Calu3 (cell line): ENCODE results near the gene ARMH3. TPM values are rescaled to one million over a fixed set of nuclear protein-coding genes. Genes with fewer than 3 reads are reported as not detected.

Experiments used
- BruUV-seq: library from RNA; stranded (reverse); fragments of 400-500 nt; replicated peaks from 2 replicates; lab custom pipeline; 2021; lab: Mats Ljungman, UMichigan
- CTCF ChIA-PET: fragments of 300-600 bp; sonication (Branson Sonifier 250); formaldehyde crosslinking; loops from one replicate; lab custom pipeline; 2022; ENCODE audit warnings: antibody characterized with exemption; lab: Charles Lee
- DNase-seq: peaks from one replicate; pipeline ENCODE4 v3.0.0; 2022
- H3K27ac Mint-ChIP-seq: one replicate; pipeline ENCODE4 v1.8.0; 2022; ENCODE audit warnings: mixed read lengths; ENCODE audit not compliant: unreplicated experiment
- H3K27me3 Mint-ChIP-seq: one replicate; pipeline ENCODE4 v1.8.0; 2022; ENCODE audit warnings: mixed read lengths; ENCODE audit not compliant: unreplicated experiment
- H3K36me3 Mint-ChIP-seq: one replicate; pipeline ENCODE4 v1.8.0; 2022; ENCODE audit warnings: mild to moderate bottlenecking, moderate library complexity, mixed read lengths; ENCODE audit not compliant: insufficient read depth, unreplicated experiment
- H3K4me1 Mint-ChIP-seq: one replicate; pipeline ENCODE4 v1.8.0; 2022; ENCODE audit warnings: mild to moderate bottlenecking, low read depth, mixed read lengths; ENCODE audit not compliant: unreplicated experiment
- H3K4me3 Mint-ChIP-seq: one replicate; pipeline ENCODE4 v1.8.0; 2022; ENCODE audit warnings: mild to moderate bottlenecking, low read depth, moderate library complexity, mixed read lengths; ENCODE audit not compliant: unreplicated experiment
- H3K9me3 Mint-ChIP-seq: one replicate; pipeline ENCODE4 v1.8.0; 2022; ENCODE audit warnings: low read depth, mixed read lengths; ENCODE audit not compliant: unreplicated experiment
- intact Hi-C: fragments of 100-400 bp; cut with micrococcal nuclease; formaldehyde crosslinking; loops from one replicate; pipeline ENCODE4 v1.10.0; 2022; ENCODE audit not compliant: unreplicated experiment
- total RNA-seq: library from RNA; stranded (reverse); gene quantifications from 2 replicates; pipeline ENCODE4 v1.2.3, GENCODE V29; 2022
- TF ChIP-seq, protein P1 (sequence below): fragments of 200-600 bp; IDR thresholded peaks from one replicate; pipeline ENCODE4 v1.8.0; 2022; ENCODE audit warnings: antibody characterized with exemption; ENCODE audit not compliant: unreplicated experiment

Gene ARMH3
- total RNA-seq, 1 experiment from 2014 or later: 14.1 TPM

DNA sequence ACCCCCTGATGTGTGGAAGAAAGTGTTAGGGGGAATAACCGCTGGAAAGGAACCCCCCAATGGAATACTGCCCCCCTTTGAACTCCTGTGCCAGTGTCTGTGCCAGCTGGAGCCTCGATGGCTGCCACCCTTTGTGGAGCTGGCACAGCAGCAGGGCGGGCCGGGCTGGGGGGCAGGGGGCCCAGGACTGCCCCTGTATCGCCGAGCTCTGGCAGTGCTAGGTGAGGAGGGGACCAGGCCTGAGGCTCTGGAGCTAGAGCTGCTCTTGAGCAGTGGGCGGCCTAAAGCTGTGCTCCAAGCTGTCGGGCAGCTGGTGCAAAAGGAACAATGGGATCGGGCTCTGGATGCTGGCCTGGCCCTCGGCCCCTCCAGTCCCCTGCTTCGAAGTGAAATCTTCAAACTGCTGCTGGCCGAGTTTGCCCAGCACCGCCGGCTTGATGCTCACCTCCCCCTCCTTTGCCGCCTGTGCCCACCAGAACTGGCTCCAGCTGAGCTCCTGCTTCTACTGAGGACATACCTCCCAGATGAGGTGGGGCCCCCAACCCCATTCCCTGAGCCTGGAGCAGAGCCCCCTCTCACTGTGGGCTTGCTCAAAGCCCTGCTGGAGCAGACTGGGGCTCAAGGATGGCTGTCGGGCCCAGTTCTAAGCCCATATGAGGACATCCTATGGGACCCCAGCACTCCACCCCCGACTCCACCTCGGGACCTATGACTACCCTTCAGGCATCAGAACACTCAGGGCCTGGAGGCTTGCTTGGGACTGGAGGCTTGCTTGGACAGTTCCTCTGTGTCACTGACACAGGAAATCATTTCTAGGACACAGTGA, 11.3 kb upstream of the ARMH3 start:
- no peak for DNase-seq
- H3K27ac Mint-ChIP-seq: no peak overlapping the region
- intact Hi-C loops: no loop called here
- no TSS peak for BruUV-seq
- H3K27me3 Mint-ChIP-seq: no peaks in the 10 kb centered on the region
- H3K9me3 Mint-ChIP-seq: no peaks in the 10 kb centered on the region
- H3K4me3 Mint-ChIP-seq: no peak overlapping the region
- TF ChIP-seq, protein P1, sequence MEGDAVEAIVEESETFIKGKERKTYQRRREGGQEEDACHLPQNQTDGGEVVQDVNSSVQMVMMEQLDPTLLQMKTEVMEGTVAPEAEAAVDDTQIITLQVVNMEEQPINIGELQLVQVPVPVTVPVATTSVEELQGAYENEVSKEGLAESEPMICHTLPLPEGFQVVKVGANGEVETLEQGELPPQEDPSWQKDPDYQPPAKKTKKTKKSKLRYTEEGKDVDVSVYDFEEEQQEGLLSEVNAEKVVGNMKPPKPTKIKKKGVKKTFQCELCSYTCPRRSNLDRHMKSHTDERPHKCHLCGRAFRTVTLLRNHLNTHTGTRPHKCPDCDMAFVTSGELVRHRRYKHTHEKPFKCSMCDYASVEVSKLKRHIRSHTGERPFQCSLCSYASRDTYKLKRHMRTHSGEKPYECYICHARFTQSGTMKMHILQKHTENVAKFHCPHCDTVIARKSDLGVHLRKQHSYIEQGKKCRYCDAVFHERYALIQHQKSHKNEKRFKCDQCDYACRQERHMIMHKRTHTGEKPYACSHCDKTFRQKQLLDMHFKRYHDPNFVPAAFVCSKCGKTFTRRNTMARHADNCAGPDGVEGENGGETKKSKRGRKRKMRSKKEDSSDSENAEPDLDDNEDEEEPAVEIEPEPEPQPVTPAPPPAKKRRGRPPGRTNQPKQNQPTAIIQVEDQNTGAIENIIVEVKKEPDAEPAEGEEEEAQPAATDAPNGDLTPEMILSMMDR: no peak
- H3K4me1 Mint-ChIP-seq: peaks cover 14% of the 10 kb centered on the region
- peaks cover 19% of the 10 kb centered on the region for H3K36me3 Mint-ChIP-seq
- CTCF ChIA-PET: interaction anchor here (0.6 to 1.2 kb wide), 4 partner anchors 36 to 227 kb away, joined by 3 to 6 read pairs (median 4); no protein-coding TSS in a partner anchor

DNA sequence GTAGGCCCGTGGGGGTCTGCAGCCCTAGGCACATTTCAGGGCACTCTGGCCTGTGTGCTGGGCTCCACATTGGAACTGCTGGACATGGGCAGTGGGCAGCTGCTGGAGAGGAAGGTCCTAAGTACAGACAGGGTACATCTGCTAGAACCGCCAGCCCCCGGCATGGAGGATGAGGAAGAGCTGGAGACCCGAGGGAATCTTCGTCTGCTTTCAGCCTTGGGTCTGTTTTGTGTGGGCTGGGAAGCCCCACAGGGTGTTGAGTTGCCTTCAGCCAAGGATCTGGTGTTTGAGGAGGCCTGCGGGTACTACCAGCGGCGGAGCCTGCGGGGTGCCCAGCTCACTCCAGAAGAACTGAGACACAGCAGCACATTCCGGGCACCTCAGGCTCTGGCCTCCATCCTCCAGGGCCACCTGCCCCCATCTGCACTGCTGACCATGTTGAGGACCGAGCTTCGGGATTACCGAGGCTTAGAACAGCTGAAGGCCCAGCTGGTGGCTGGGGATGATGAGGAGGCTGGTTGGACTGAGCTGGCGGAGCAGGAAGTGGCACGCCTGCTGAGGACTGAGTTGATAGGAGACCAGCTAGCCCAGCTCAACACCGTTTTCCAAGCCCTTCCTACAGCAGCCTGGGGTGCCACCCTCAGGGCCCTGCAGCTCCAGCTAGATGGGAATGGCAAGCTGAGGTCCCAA, 10.6 kb upstream of the ARMH3 start:
- BruUV-seq: TSS peak; percentile 43
- peaks cover 19% of the 10 kb centered on the region for H3K36me3 Mint-ChIP-seq
- peak overlapping the region; percentile 80 for H3K27ac Mint-ChIP-seq
- H3K4me1 Mint-ChIP-seq: peaks cover 10% of the 10 kb centered on the region
- CTCF ChIA-PET: interaction anchor here (0.6 to 1.2 kb wide), 3 partner anchors 37 to 200 kb away, joined by 4 to 6 read pairs (median 5); no protein-coding TSS in a partner anchor
- H3K4me3 Mint-ChIP-seq: peak overlapping the region; percentile 83
- no peak for DNase-seq
- intact Hi-C loops: no loop called here
- H3K9me3 Mint-ChIP-seq: no peaks in the 10 kb centered on the region
- TF ChIP-seq, protein P1: no peak
- H3K27me3 Mint-ChIP-seq: no peaks in the 10 kb centered on the region

DNA sequence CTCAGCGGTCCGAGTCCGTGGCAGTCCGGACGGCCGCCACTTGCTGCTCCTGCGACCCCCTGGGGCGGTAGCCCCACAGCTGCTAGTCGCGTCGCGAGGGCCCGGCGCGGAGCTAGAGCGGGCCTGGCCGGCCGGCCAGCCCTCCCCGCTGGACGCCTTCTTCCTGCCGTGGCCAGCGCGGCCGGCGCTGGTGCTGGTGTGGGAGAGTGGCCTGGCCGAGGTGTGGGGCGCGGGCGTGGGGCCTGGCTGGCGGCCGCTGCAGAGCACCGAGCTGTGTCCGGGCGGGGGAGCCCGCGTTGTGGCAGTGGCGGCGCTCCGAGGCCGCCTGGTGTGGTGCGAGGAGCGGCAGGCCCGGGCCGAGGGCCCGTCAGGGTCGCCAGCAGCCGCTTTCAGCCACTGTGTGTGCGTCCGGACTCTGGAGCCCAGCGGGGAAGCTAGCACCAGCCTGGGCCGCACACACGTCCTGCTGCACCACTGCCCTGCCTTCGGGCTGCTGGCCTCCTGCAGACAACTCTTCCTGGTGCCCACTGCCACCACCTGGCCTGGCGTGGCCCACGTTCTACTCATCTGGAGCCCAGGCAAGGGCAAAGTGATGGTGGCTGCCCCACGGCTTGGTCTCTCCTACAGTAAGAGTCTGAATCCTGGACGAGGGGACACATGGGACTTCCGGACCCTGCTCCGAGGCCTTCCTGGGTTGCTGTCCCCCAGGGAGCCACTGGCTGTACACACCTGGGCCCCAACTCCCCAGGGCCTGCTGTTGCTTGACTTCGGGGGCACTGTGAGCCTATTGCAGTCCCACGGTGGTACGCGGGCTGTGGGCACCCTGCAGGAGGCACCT, 9.8 kb upstream of the ARMH3 start:
- H3K36me3 Mint-ChIP-seq: peaks cover 19% of the 10 kb centered on the region
- no peaks in the 10 kb centered on the region for H3K9me3 Mint-ChIP-seq
- peak; percentile 13 for DNase-seq
- intact Hi-C loops: no loop called here
- H3K27me3 Mint-ChIP-seq: no peaks in the 10 kb centered on the region
- CTCF ChIA-PET: interaction anchor here (0.6 to 1.2 kb wide), 2 partner anchors 56 to 268 kb away, joined by 4 to 6 read pairs; no protein-coding TSS in a partner anchor
- H3K4me3 Mint-ChIP-seq: peak overlapping the region; percentile 83
- peaks cover 10% of the 10 kb centered on the region for H3K4me1 Mint-ChIP-seq
- no TSS peak for BruUV-seq
- TF ChIP-seq, protein P1: no peak
- H3K27ac Mint-ChIP-seq: peak overlapping the region; percentile 80
